NCI-H460 (cell line): ENCODE results near the gene ACHE. TPM values are rescaled to one million over a fixed set of nuclear protein-coding genes. Genes with fewer than 3 reads are reported as not detected.

ENCODE experiments used
- DNase-seq: peaks from one replicate; pipeline ENCODE4 v3.0.0-alpha.2; 2016; ENCODE audit warnings: low read depth; ENCODE audit errors: extremely low read depth
- total RNA-seq: library from RNA; depleted of rRNA; stranded (reverse); fragments of >200 nt; shearing (Covaris generic); gene quantifications from 2 replicates; pipeline ENCODE4 v1.2.3, GENCODE V29; 2014

Gene ACHE
- total RNA-seq, 1 experiment from 2014 or later: 0.27 TPM

DNA sequence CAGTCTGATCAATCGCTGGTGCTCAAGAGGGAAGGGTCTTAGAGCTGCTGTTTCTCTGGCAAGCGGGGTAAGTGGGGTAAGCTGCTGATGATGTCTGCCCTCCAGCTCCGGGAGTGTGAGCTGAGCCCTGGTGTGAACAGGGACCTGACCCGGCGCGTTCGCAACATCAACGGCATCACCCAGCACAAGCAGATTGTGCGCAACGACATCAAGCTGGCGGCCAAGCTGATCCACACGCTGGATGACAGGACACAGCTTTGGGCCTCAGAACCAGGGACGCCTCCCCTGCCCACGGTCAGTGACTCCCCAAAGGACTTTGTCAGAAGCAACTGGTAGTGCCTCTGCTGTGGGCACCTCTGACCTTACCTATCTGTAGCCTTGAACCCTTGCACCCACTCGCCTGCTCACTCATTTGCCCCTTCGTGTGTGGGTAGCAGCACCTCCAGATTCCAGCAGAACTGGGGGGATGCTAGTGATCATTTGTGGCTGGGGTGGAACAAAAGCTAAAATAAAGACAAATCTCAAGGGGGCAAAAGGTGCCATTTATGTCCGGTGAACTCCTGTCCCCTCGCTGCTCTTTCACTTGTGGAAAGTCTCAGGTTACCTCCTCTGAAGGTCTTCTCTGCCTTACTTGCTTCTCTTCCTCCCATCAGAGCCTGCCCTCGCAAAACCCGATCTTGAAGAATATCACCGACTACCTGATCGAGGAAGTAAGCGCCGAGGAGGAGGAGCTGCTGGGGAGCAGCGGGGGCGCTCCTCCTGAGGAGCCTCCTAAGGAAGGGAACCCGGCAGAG, 9.3 kb downstream of the ACHE start:
- DNase-seq: no peak

DNA sequence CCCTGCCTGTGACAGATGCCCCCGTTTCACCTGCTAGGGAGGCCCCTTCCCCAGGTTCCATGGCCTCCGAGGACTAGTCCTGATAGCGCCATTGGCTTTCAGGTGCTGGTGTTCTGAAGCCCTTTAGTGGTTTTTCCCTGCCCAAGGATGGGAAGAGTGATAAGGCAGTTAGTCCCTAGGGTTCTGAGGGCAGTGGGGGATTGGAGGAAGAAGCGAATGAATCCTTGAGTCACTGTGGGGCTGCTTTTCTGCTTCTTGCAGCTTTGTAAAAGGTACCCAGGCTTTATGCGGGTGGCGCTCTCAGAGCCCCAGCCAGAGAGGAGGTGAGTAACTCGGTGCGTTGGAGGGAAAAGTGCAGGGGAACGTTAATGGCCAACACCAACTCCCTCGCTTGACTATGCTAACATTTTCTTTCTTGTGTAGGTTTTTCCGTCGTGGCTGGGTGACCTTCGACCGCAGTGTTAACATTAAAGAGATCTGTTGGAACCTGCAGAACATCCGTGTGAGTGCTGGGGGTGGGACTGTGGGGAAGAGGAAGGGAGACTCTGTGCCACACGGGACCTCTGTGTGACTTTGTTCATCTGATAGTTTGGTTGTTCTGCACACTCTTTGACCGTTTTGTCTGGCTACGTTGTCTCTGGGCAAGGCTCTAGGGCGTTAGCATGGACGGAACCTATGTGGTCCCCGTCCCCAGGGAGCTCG, 10.1 kb downstream of the ACHE start:
- DNase-seq: no peak

DNA sequence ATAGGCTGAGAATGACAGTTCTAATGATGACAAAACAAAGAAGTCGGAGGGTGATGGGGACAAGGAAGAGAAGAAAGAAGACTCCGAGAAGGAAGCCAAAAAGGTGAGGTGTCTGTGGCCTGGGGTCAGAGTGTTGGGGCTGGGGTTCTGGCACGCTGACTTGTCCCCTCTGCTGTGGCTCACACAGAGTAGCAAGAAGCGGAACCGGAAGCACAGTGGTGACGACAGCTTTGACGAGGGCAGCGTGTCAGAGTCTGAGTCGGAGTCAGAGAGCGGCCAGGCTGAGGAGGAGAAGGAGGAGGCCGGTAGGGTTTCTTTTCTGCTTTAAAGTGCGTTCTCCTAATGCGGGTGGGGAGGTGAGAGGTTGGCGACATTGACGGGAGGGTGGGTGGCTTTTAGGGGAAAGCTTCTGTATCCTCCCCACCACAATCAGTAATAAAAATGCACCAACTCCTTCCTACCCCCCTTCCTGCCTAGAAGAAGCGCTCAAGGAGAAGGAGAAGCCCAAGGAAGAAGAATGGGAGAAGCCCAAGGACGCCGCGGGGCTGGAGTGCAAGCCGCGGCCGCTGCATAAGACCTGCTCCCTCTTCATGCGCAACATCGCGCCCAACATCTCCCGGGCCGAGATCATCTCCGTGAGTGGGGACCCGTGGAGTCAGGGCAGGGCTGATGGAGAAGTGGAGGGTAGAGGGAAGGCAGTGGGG, 10.8 kb downstream of the ACHE start:
- no peak for DNase-seq

DNA sequence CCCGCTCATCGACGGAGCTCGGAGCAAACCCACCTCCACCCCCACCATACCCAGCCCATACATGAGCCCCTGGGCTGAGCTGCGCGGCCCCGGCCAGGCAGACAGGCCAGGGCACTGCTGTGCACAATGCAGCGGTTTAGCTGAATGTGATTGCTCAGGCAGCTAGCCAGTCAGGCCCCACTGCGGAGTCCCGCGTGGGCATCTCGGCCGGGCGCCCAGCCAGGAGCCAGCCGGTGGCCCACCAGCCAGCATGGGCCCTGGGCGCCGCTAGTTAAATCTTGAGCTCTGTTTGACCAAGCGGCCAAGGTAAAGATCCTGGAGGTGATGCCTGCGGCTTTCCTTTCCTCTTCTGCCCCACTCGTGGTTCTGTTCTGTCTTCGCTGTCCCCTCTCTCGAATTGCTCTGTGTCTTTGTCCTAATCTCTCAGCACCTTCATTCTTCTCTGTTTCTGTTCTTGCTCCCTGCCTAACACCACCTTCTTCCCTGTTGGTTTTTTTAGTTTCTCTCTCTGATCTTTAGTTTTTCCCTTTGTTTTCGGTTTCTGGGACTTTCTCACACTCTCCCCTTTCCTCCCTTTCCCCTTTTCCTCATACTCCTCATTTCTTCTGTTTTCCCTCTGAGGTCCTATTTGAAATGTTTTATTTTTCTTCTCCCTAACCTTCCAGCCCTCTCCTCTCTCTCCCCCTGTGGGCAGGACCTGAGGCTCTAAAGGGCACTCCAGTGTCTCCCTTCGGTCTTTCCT, 12.7 kb downstream of the ACHE start:
- no peak for DNase-seq

DNA sequence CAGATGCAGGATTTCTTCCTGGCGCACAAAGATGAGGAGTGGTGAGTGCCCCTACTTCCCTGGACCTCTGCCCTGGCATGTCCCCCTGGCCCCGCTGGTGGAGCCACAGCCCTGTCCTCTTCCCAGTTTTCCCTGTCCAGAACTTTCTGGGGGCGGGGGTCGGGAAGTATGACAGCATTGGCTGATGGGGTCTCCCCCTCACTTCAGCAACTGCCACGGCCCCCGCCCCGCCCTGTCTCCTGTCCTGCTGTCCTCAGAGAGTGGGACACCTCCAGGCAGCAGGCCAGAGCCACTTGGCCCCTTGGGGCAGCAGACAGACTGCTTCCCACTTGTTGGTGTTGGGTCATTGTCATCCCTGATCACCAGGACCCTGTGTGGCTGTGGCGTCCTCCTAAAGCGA, 13.5 kb downstream of the ACHE start:
- no peak for DNase-seq

DNA sequence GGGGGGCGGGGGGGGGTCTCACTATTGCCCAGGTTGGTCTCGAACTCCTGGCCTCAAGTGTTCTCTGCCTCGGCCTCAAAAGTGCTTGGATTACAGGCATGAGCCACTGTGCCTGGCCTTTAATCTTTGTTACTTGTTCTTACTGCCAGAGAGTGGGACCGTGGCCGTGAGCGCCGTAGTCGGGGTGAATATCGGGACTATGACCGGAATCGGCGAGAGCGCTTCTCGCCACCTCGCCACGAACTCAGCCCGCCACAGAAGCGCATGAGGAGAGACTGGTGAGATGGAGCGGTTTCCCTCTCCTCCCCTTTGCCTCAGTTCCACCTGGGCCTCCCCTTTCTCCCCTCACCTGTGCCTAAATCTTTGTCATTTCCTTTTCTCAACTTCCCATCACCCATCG, 14.6 kb downstream of the ACHE start:
- DNase-seq: no peak

DNA sequence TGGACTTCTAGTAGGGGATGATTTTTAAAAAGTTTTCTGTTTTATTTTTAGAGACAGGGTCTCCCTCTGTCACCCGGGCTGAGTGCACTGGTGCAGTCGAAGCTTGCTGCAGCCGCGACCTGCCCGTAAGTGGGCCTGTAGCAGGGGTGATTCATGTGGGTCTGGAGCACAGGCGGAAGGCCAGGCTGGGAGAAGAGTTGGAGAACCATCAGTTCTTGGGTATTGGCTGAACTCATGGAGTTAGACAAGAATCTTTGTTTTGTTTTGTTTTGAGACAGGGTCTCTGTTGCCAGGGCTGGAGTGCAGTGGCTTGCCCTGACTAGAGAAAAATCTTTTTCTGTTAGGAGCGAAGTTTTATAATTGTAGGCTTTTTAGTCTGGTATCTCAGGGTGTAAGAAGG, 15.0 kb downstream of the ACHE start:
- no peak for DNase-seq

DNA sequence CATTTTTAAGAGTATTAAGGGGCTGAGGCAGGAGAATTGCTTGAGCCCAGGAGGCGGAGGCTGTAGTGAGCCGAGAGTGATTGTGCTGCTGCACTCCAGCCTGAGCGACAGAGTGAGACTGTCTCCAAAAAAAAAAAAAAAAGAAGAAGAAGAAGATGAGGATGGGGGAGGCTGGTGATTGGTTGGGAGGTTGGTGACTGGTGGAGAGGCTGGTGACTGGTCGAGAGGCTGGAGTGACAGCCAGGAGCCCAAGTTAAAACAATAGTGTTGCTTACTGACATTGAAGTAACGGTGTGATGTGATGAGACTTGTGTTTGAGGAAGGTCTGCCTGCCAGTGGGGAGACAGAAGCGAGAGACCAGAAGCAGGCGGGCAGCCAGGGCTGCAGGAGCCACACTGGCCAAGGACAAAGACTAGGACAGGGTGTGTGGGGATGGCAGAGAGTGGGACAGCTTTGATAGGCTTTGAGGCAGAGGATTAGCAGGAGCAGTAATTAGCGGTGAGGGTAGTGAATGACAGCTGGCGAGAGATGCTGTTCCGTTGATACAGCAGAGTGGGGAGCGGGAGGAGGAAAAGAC, 15.9 kb downstream of the ACHE start:
- DNase-seq: no peak

DNA sequence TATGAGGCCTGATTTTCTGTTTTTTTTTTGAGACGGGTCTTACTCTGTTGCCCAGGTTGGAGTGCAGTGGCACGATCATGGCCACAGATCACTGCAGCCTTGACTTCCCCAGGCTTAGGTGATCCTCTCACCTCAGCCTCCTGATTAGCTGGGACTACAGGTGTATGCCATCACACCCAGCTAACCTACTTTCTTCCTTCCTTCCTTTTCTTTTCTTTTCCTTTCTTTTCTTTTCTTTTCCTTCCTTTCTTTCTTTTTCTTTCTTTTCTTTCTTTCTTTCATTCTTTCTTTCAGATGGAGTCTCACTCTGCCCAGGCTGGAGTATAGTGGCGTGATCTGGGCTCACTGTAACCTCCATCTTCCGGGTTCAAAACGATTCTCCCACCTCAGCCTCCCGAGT, 17.0 kb downstream of the ACHE start:
- no peak for DNase-seq

DNA sequence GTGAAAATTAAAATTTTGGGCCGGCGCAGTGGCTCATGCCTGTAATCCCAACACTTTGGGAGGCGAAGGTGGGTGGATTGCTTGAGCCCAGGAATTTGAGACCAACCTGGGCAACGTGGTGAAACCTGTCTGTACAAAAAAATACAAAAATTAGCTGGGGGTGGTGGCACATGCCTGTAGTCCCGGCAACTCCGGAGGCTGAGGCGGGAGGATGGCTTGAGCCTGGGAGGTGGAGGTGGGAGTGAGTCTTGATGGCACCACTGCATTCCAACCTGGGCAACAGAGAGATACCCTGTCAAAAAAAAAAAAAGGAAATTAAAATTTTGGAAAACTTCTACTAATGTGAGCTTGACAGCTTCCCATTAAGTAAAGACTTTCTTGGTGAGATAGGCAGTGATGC, 17.7 kb downstream of the ACHE start:
- no peak for DNase-seq

DNA sequence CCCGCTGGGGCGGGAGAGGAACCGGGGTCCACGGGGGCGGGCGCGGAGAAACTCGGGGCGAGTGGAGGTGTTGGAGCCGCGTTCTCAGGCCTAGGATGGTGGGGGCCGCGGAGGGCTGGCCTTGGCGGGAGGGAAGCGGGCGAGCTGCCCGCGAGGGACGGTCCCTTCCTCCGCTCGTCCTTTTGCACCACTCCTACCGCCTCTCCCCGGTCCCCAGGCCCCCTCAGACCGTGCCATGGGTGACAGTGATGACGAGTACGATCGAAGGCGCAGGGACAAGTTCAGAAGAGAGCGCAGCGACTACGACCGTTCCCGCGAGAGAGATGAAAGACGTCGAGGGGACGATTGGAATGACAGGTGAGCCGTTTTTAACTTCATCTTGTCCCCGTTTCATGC, 20.3 kb downstream of the ACHE start:
- no peak for DNase-seq

DNA sequence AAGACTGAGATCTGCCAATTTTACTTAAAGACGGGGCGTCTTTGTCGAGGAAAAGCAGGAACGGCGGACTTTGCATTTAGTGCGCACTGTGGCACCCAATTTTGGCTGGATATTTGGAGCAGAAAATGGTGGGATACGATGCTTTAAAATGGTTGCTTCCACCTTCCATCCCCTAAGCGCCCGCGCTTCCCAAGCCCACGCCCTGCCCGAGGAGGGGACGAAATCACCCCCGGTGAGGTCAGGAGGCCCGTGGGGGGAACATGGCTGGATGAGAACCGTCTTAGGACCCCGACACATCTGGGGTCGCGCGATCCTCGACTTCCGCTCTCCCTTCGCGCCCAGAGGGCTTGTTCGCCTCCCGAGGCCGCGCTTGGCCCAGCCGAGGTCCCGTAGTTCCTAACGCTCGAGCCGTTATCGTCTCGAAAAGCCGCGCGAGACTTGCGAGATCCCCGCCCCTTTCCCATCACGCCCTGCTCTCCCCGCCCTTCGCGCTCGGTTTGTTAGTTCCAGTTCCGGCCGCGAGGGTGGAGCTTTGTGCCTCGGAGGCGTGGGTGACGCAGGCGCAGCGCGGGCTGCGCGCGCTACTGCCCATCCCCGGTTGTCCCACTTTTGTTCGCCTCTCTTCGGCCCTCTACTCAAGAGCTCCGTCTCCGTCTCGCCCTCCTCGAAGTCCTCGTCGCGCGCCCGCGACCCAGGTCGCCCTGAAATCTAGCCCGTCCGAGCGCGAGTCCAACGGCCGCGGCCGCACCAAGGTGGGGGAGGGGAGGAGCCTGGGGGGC, 20.9 kb downstream of the ACHE start, which contains the start of gene SRRT:
Gene SRRT, plus strand, starts transcription at position 527 of the 779 bp plus-strand sequence. CDS start 488 bp downstream, outside the sequence.
- DNase-seq: peak; percentile 98

DNA sequence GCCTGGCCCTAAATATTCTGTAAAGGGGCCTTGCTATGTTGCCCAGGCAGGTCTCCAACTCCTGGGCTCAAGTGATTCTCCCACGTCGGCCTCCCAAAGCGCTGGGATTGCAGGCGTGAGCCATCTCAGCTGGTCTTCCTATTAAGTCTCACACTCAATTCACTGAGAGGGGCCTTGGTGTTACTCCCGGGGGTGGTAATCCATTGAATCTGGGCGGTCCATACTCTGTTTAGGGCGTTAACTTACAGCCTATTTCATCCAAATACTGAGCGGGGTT, 21.4 kb downstream of the ACHE start:
- no peak for DNase-seq

DNA sequence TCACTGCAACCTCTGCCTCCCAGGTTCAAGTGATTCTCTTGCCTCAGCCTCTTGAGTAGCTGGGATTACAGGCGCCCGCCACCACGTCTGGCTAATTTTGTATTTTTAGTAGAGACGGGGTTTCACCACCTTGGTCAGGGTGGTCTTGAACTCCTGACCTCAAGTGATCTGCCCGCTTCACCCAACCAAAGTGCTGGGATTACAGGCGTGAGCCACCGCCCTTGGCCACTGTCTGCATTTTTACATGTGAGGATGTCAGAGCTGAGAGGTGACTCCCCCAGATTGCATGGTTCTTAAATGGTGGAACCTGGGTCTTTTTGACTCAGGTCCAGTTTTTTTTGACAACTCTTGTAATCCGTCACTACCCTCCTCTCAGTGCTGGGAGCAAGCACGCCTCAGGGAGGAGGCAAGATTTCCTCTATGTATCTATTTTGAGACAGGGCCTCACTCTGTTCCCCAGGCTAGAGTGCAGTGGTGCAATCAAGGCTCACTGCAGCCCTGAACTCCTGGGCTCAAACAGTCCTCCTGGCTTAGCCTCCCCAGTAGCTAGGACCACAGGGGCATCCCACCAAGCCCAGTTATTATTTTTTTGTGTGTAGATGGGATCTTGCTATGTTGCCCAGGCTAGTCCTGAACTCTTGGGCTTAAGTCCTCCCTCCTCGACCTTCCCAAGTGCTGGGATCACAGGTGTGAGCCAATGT, 21.9 kb downstream of the ACHE start:
- DNase-seq: no peak

DNA sequence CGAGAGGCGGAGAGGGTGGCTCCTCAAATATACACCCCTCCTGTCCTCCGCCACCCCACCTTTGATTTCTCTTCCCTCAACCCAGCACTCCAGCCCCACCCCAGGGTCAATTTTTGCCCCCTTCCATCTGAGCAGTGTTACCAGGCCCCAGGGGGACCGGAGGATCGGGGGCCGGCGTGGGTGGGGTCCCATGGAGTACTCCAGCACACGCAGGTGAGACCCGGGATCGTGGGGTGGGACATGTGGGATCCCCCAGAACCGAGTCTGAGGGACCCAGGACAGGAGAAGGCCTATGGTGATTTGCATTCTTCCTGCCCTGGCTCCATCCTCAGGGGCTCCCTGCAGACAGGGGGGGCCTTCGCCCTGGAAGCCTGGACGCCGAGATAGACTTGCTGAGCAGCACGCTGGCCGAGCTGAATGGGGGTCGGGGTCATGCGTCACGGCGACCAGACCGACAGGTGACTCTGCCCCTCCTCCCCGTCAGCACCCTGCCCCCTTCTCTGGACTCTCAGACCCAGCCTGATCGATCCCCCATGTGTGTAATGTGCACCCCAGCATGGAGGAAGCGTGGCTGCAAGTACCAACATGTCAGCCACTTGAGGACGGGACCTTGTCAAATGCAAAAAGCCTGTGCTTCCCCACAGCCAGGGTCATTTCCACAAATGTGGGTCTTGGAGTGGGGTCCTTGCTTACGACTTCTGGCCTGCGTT, 27.8 kb downstream of the ACHE start:
- no peak for DNase-seq

DNA sequence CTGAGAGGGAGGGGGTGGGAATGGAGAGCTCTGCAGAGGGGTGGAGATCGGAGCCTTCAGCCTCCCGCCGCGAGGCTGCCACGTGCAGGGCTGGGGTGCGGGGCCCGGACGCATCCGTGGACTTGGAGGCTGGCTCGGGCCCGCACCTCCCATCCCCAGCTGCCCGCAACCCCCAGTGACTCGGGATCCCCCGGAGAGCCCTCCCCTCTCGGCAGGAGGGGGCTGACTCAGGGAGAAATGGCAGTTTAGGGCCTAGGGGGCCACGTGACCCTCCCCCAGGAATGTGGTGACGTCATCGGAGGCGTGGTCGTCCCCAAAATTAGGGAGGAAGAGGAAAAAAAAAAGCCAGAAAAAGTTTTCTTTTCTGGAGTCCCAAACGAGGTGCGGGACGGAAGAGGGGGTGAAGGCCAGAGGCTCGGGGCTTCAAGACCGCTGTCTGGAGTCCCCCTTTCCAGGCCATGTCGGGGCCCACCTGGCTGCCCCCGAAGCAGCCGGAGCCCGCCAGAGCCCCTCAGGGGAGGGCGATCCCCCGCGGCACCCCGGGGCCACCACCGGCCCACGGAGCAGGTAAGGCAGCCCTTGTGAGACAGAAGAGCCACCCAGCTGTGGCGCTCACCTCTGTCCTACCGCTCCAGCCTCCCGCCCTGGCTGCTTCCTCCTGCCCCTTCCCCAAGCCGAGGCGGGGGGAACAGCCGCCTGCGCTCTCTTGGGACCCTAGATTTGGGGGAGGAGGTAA, 28.5 kb downstream of the ACHE start, which contains the start of gene TRIP6:
Gene TRIP6, plus strand, starts transcription at position 348 of the 736 bp plus-strand sequence. Its CDS starts 111 bp downstream, at position 459.
- peak; percentile 76 for DNase-seq

DNA sequence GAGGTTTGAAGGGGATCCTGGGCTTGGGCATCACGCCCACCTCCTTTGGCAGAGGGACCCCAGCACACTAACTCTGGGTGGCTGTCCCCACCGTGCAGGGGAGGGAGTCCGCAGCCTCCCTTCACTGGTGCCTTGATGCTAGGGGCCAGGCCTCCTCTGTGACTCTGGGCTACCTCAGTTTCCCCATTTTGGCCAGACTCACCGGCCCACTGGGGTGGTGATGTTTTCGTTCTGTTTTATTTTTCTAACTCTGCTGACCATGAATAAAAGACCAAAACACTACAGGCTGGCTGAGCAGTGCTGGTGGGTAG, 29.0 kb downstream of the ACHE start:
- no peak for DNase-seq
